ENCODE data around the gene LCN9.

LCN9 gene

GRCh38 chr9:135695036-135695435, 31.9 kb downstream of the LCN9 start:
- DNase-seq (ENCODE audit: low read depth) = no peak
- H3K4me3 ChIP-seq (ENCODE audit: low read depth, low read length) = no peak overlapping the region
- TF ChIP-seq MYC (IDR thresholded peaks at IDR 0.05; ENCODE audit: low read depth, low read length) (no peak), POLR2A (IDR thresholded peaks at IDR 0.05; ENCODE audit: extremely low read depth, insufficient read length) (no peak), MAX (IDR thresholded peaks at IDR 0.05; ENCODE audit: low read depth, low read length) (no peak), CTCF (IDR thresholded peaks at IDR 0.05; ENCODE audit: low read depth, low read length) (no peak)

- DNase-seq (ENCODE audit: low read depth) = no peak
- no peak overlapping the region for H3K4me3 ChIP-seq (ENCODE audit: low read depth, low read length)
- TF ChIP-seq CTCF (IDR thresholded peaks at IDR 0.05; ENCODE audit: low read depth, low read length) (no peak), MAX (IDR thresholded peaks at IDR 0.05; ENCODE audit: low read depth, low read length) (no peak), MYC (IDR thresholded peaks at IDR 0.05; ENCODE audit: low read depth, low read length) (no peak), POLR2A (IDR thresholded peaks at IDR 0.05; ENCODE audit: extremely low read depth, insufficient read length) (no peak)
These were observed 32.5 kb downstream of the LCN9 start for GRCh38 chr9:135695642-135696041.

- no peak for DNase-seq (ENCODE audit: low read depth)
- H3K4me3 ChIP-seq (ENCODE audit: low read depth, low read length) = no peak overlapping the region
- TF ChIP-seq CTCF (IDR thresholded peaks at IDR 0.05; ENCODE audit: low read depth, low read length) = no peak
- TF ChIP-seq POLR2A (IDR thresholded peaks at IDR 0.05; ENCODE audit: extremely low read depth, insufficient read length) = no peak
- no peak for TF ChIP-seq MAX (IDR thresholded peaks at IDR 0.05; ENCODE audit: low read depth, low read length)
- TF ChIP-seq MYC (IDR thresholded peaks at IDR 0.05; ENCODE audit: low read depth, low read length) = no peak
These were observed 33.3 kb downstream of the LCN9 start for GRCh38 chr9:135696446-135696845.

- no peak for TF ChIP-seq MAX (IDR thresholded peaks at IDR 0.05; ENCODE audit: low read depth, low read length)
- TF ChIP-seq CTCF (IDR thresholded peaks at IDR 0.05; ENCODE audit: low read depth, low read length) = no peak
- TF ChIP-seq MYC (IDR thresholded peaks at IDR 0.05; ENCODE audit: low read depth, low read length) = no peak
- no peak for TF ChIP-seq POLR2A (IDR thresholded peaks at IDR 0.05; ENCODE audit: extremely low read depth, insufficient read length)
- no peak overlapping the region for H3K4me3 ChIP-seq (ENCODE audit: low read depth, low read length)
- no peak for DNase-seq (ENCODE audit: low read depth)
These were observed 34.1 kb downstream of the LCN9 start for GRCh38 chr9:135697226-135697625.

- DNase-seq (ENCODE audit: low read depth) = no peak
- H3K4me3 ChIP-seq (ENCODE audit: low read depth, low read length) = no peak overlapping the region
- no peak for TF ChIP-seq MYC (IDR thresholded peaks at IDR 0.05; ENCODE audit: low read depth, low read length)
- TF ChIP-seq MAX (IDR thresholded peaks at IDR 0.05; ENCODE audit: low read depth, low read length) = no peak
- TF ChIP-seq CTCF (IDR thresholded peaks at IDR 0.05; ENCODE audit: low read depth, low read length) = no peak
- TF ChIP-seq POLR2A (IDR thresholded peaks at IDR 0.05; ENCODE audit: extremely low read depth, insufficient read length) = no peak
These were observed 35.1 kb downstream of the LCN9 start for GRCh38 chr9:135698236-135698635.

- TF ChIP-seq MYC (IDR thresholded peaks at IDR 0.05; ENCODE audit: low read depth, low read length) (no peak), MAX (IDR thresholded peaks at IDR 0.05; ENCODE audit: low read depth, low read length) (no peak), POLR2A (IDR thresholded peaks at IDR 0.05; ENCODE audit: extremely low read depth, insufficient read length) (no peak), CTCF (IDR thresholded peaks at IDR 0.05; ENCODE audit: low read depth, low read length) (no peak)
- H3K4me3 ChIP-seq (ENCODE audit: low read depth, low read length) = no peak overlapping the region
- DNase-seq (ENCODE audit: low read depth) = no peak
These were observed 35.7 kb downstream of the LCN9 start for GRCh38 chr9:135698767-135699166.

Data from NB4 (cell line).